IMR-90 (cell line): ENCODE measurements around the gene PJA1. TPM values are rescaled to one million over a fixed set of nuclear protein-coding genes. Genes with fewer than 3 reads are reported as not detected.

ENCODE experiments used
- ATAC-seq: fragments of 200-7000 bp; cut with Tn5 transposase; 2 replicates; pipeline ENCODE4 v1.9.1; 2020; ENCODE audit warnings: low read depth, mild to moderate bottlenecking, moderate library complexity
- BruUV-seq: library from RNA; stranded (reverse); fragments of 400-500 nt; replicated peaks from 2 replicates; lab custom pipeline; 2021; lab: Mats Ljungman, UMichigan
- CTCF ChIA-PET: fragments of 300-600 bp; formaldehyde crosslinking; extraction: SDS; loops from one replicate; lab custom pipeline; 2021; ENCODE audit warnings: antibody characterized with exemption; lab: Yijun Ruan, JAX
- POLR2A ChIA-PET: fragments of 300-600 bp; sonication (Branson Sonifier 250); formaldehyde crosslinking; loops from one replicate; lab custom pipeline; 2022; ENCODE audit warnings: antibody characterized with exemption; ENCODE audit not compliant: unreplicated experiment; lab: Charles Lee
- DNase-seq: peaks from one replicate; pipeline ENCODE4 v3.0.0; 2013
- H2AFZ ChIP-seq: replicated peaks from 2 replicates; pipeline ENCODE3; 2013; ENCODE audit warnings: low read length, mild to moderate bottlenecking; ENCODE audit not compliant: poor library complexity
- H2AK5ac ChIP-seq: 2 replicates; pipeline ENCODE4 v1.6.1; 2013; ENCODE audit warnings: low read depth, low read length, inconsistent platforms
- H2AK9ac ChIP-seq: replicated peaks from 2 replicates; pipeline ENCODE3; 2013; ENCODE audit warnings: mild to moderate bottlenecking, low read depth, low read length, moderate library complexity; ENCODE audit not compliant: poor library complexity
- H2BK120ac ChIP-seq: 2 replicates; pipeline ENCODE4 v1.6.1; 2013; ENCODE audit warnings: low read depth, low read length, inconsistent platforms
- H2BK15ac ChIP-seq: 3 replicates; pipeline ENCODE4 v1.6.1; 2013; ENCODE audit warnings: low read depth, low read length, inconsistent platforms
- H2BK20ac ChIP-seq: 2 replicates; pipeline ENCODE4 v1.6.1; 2013; ENCODE audit warnings: low read depth, mild to moderate bottlenecking, inconsistent platforms, low read length, moderate library complexity
- H2BK5ac ChIP-seq: 2 replicates; pipeline ENCODE4 v1.6.1; 2013; ENCODE audit warnings: mild to moderate bottlenecking, low read depth, low read length, inconsistent platforms; ENCODE audit not compliant: poor library complexity, severe bottlenecking
- H3K14ac ChIP-seq: replicated peaks from 2 replicates; pipeline ENCODE4 v1.6.1; 2013; ENCODE audit warnings: low read depth, low read length, inconsistent platforms
- H3K18ac ChIP-seq: 2 replicates; pipeline ENCODE4 v1.6.1; 2013; ENCODE audit warnings: low read depth, low read length, control low read depth
- H3K23ac ChIP-seq: 2 replicates; pipeline ENCODE4 v1.6.1; 2013; ENCODE audit warnings: low read depth, low read length, inconsistent platforms
- H3K27ac ChIP-seq: 2 replicates; pipeline ENCODE4 v1.5.1; 2013; ENCODE audit warnings: mild to moderate bottlenecking, control low read depth, low read length; ENCODE audit not compliant: insufficient read depth
- H3K27me3 ChIP-seq: 2 replicates; pipeline ENCODE4 v1.6.1; 2013; ENCODE audit warnings: low read length; ENCODE audit not compliant: control insufficient read depth, insufficient read depth
- H3K36me3 ChIP-seq: 2 replicates; pipeline ENCODE4 v1.6.1; 2013; ENCODE audit warnings: low read length, mixed read lengths; ENCODE audit not compliant: control insufficient read depth, insufficient read depth
- H3K4ac ChIP-seq: 2 replicates; pipeline ENCODE4 v1.6.1; 2013; ENCODE audit warnings: low read depth, low read length, inconsistent platforms
- H3K4me1 ChIP-seq: 2 replicates; pipeline ENCODE4 v1.6.1; 2013; ENCODE audit warnings: low read length, mixed read lengths; ENCODE audit not compliant: control insufficient read depth, insufficient read depth
- H3K4me2 ChIP-seq: 2 replicates; pipeline ENCODE4 v1.6.1; 2013; ENCODE audit warnings: low read depth, mild to moderate bottlenecking, control low read depth, low read length, moderate library complexity
- H3K4me3 ChIP-seq: 2 replicates; pipeline ENCODE4 v1.5.1; 2013; ENCODE audit warnings: low read depth, mild to moderate bottlenecking, control low read depth, low read length, moderate library complexity; ENCODE audit not compliant: insufficient read depth
- H3K56ac ChIP-seq: 2 replicates; pipeline ENCODE4 v1.6.1; 2013; ENCODE audit warnings: low read length, inconsistent platforms; ENCODE audit not compliant: insufficient read depth; ENCODE audit errors: extremely low read depth
- H3K79me1 ChIP-seq, 2 experiments: 2 replicates each; pipeline ENCODE4 v1.6.1; 2013; ENCODE audit warnings: low read length in 2 of 2, inconsistent platforms in 1 of 2, low read depth in 1 of 2
- H3K9ac ChIP-seq: 2 replicates; pipeline ENCODE4 v1.6.1; 2013; ENCODE audit warnings: low read depth, low read length, control low read depth
- H3K9me1 ChIP-seq: 2 replicates; pipeline ENCODE4 v1.6.1; 2013; ENCODE audit warnings: low read length, inconsistent platforms; ENCODE audit not compliant: insufficient read depth
- H3K9me3 ChIP-seq: 2 replicates; pipeline ENCODE4 v1.6.1; 2013; ENCODE audit warnings: low read length; ENCODE audit not compliant: control insufficient read depth, insufficient read depth
- H4K20me1 ChIP-seq: 2 replicates; pipeline ENCODE4 v1.6.1; 2013; ENCODE audit warnings: low read length, inconsistent platforms; ENCODE audit not compliant: insufficient read depth
- H4K5ac ChIP-seq: 2 replicates; pipeline ENCODE4 v1.6.1; 2013; ENCODE audit warnings: mild to moderate bottlenecking, low read depth, low read length, control low read depth
- H4K8ac ChIP-seq, 2 experiments: 2 replicates each; pipeline ENCODE4 v1.6.1; 2013; ENCODE audit warnings: low read depth in 2 of 2, low read length in 2 of 2, control low read depth in 1 of 2, inconsistent platforms in 1 of 2
- H4K91ac ChIP-seq: 2 replicates; pipeline ENCODE4 v1.6.1; 2013; ENCODE audit warnings: low read depth, low read length, inconsistent platforms; ENCODE audit not compliant: insufficient read depth
- BHLHE40 ChIP-seq: fragments of 150-350 bp; IDR thresholded peaks from 2 replicates; pipeline ENCODE4 v1.6.1; 2016; ENCODE audit warnings: mild to moderate bottlenecking, low read depth, low read length
- CEBPB ChIP-seq: IDR thresholded peaks from 2 replicates; pipeline ENCODE4 v1.6.1; 2012; ENCODE audit warnings: low read depth, low read length, improper control_type of control experiment
- CHD1 ChIP-seq: IDR thresholded peaks from 2 replicates; pipeline ENCODE4 v1.6.1; 2012; ENCODE audit warnings: low read depth, low read length, improper control_type of control experiment
- CTCF ChIP-seq: conservative IDR thresholded peaks from 2 replicates; pipeline ENCODE4 v1.5.1; 2012; ENCODE audit warnings: mild to moderate bottlenecking, low read depth, low read length, improper control_type of control experiment
- FOS ChIP-seq: fragments of 150-350 bp; IDR thresholded peaks from 2 replicates; pipeline ENCODE4 v1.6.1; 2016; ENCODE audit warnings: low read depth, low read length
- MAFK ChIP-seq: IDR thresholded peaks from 2 replicates; pipeline ENCODE4 v1.6.1; 2012; ENCODE audit warnings: low read depth, low read length, improper control_type of control experiment
- MAZ ChIP-seq: IDR thresholded peaks from 2 replicates; pipeline ENCODE4 v1.6.1; 2012; ENCODE audit warnings: low read depth, mild to moderate bottlenecking, low read length, improper control_type of control experiment, moderate library complexity, borderline replicate concordance
- MXI1 ChIP-seq: IDR thresholded peaks from 2 replicates; pipeline ENCODE4 v1.6.1; 2012; ENCODE audit warnings: low read depth, mild to moderate bottlenecking, low read length, moderate library complexity, borderline replicate concordance
- NFE2L2 ChIP-seq: fragments of 150-350 bp; IDR thresholded peaks from 2 replicates; pipeline ENCODE4 v1.6.1; 2016; ENCODE audit warnings: low read depth, mild to moderate bottlenecking, low read length
- POLR2A ChIP-seq: IDR thresholded peaks from 2 replicates; pipeline ENCODE4 v1.6.1; 2012; ENCODE audit warnings: mild to moderate bottlenecking, low read depth, low read length
- RAD21 ChIP-seq: IDR thresholded peaks from 2 replicates; pipeline ENCODE4 v1.6.1; 2012; ENCODE audit warnings: low read length, improper control_type of control experiment
- RCOR1 ChIP-seq: IDR thresholded peaks from 2 replicates; pipeline ENCODE4 v1.6.1; 2012; ENCODE audit warnings: mild to moderate bottlenecking, low read length, improper control_type of control experiment; ENCODE audit not compliant: insufficient replicate concordance
- RFX5 ChIP-seq: IDR thresholded peaks from 2 replicates; pipeline ENCODE4 v1.8.0; 2012; ENCODE audit warnings: low read depth, mild to moderate bottlenecking, low read length, moderate library complexity
- SMC3 ChIP-seq: fragments of 150-350 bp; IDR thresholded peaks from 2 replicates; pipeline ENCODE4 v1.6.1; 2016; ENCODE audit warnings: low read depth, mild to moderate bottlenecking, antibody characterized with exemption, low read length, moderate library complexity
- USF2 ChIP-seq: fragments of 150-350 bp; IDR thresholded peaks from 2 replicates; pipeline ENCODE4 v1.6.1; 2017; ENCODE audit warnings: mild to moderate bottlenecking, antibody characterized with exemption, low read length, low read depth
- WGBS, 2 experiments: methylation state at CpG; one replicate each; pipeline versions ENCODE4 v1.1.5 to v1.1.7; 2013; ENCODE audit warnings: missing lambda C conversion rate in 2 of 2; ENCODE audit not compliant: insufficient read length in 1 of 2; ENCODE audit errors: extremely low coverage in 2 of 2; 5-methylcytosine and 5-hydroxymethylcytosine counted together
- dilution Hi-C: fragments of 300-500 bp; cut with HindIII; formaldehyde crosslinking; loops from one replicate; pipeline ENCODE4 v1.14.3; 2018; ENCODE audit warnings: low sequenced_read_pairs; ENCODE audit not compliant: unreplicated experiment
- in situ Hi-C: fragments of 300-500 bp; cut with MboI; formaldehyde crosslinking; loops from 3 replicates; pipeline ENCODE4 v1.14.3; 2019; ENCODE audit warnings: low sequenced_read_pairs, inconsistent platforms, mixed read lengths
- intact Hi-C: fragments of 100-400 bp; cut with micrococcal nuclease; formaldehyde crosslinking; loops from 2 replicates; pipeline ENCODE4 v1.10.0; 2022
- polyA plus RNA-seq, 3 experiments: library from polyadenylated mRNA; depleted of rRNA; stranded (reverse); fragments of >200 nt; gene quantifications; 2 replicates each; pipeline ENCODE4 v1.2.3, GENCODE V29; 2012; ENCODE audit warnings: low replicate concordance in 1 of 3
- total RNA-seq: library from RNA; depleted of rRNA; stranded (reverse); fragments of >200 nt; gene quantifications from 2 replicates; pipeline ENCODE4 v1.2.3, GENCODE V29; 2012
- TF ChIP-seq, protein P1 (sequence below): fragments of 150-350 bp; IDR thresholded peaks from 2 replicates; pipeline ENCODE4 v1.6.1; 2016; ENCODE audit warnings: low read depth, mild to moderate bottlenecking, low read length, moderate library complexity, borderline replicate concordance

PJA1 gene
- total and polyA plus RNA-seq, 2 of the 4 experiments (the other 2 are of a cell fraction): 15.1 to 24.4 TPM

GRCh38 chrX:69149466-69150280 lies 15.6 kb downstream of the PJA1 start:
- Histone ChIP-seq H3K4me3 (no peak overlapping the region), H3K4me1 (no peaks in the 10 kb centered on the region), H3K14ac (no peak overlapping the region), H3K27ac (no peak overlapping the region), H3K9me3 (no peaks in the 10 kb centered on the region), H2AK9ac (no peak overlapping the region), H3K4ac (no peak overlapping the region), H2AFZ (no peak overlapping the region), H3K79me1 (no peaks in the 10 kb centered on the region), H2BK15ac (no peak overlapping the region), H3K9me1 (no peaks in the 10 kb centered on the region), H4K8ac (no peak overlapping the region), H2AK5ac (no peak overlapping the region), H3K18ac (no peak overlapping the region), H3K27me3 (peaks cover 20% of the 10 kb centered on the region), H4K91ac (no peak overlapping the region), H2BK120ac (no peak overlapping the region), H4K20me1 (no peaks in the 10 kb centered on the region), H3K23ac (no peak overlapping the region), H3K36me3 (no peaks in the 10 kb centered on the region), H3K4me2 (no peak overlapping the region), H4K5ac (no peak overlapping the region), H2BK20ac (no peak overlapping the region), H2BK5ac (no peak overlapping the region), H3K56ac (no peak overlapping the region), H3K9ac (no peak overlapping the region)
- ChIA-PET CTCF (no interaction called here), POLR2A (no interaction called here)
- no peak for DNase-seq
- intact Hi-C loops (no loop called here), dilution Hi-C loops (no loop called here), in situ Hi-C loops (no loop called here)
- 50% methylated on average over 2 of the region's 28 CpGs; no CpG with 5 or more reads in 1 of the 2 experiments for WGBS, 2 experiments
- no peak for TF ChIP-seq FOS
- no peak for TF ChIP-seq NFE2L2
- no peak for TF ChIP-seq RFX5
- no peak for TF ChIP-seq RAD21
- no peak for TF ChIP-seq USF2
- TF ChIP-seq RCOR1: no peak
- no peak for TF ChIP-seq CHD1
- TF ChIP-seq MAFK: no peak
- TF ChIP-seq POLR2A: no peak
- TF ChIP-seq CEBPB: no peak
- no peak for TF ChIP-seq MXI1
- TF ChIP-seq CTCF: no peak
- TF ChIP-seq SMC3: no peak
- TF ChIP-seq MAZ: no peak
- TF ChIP-seq, protein P1, sequence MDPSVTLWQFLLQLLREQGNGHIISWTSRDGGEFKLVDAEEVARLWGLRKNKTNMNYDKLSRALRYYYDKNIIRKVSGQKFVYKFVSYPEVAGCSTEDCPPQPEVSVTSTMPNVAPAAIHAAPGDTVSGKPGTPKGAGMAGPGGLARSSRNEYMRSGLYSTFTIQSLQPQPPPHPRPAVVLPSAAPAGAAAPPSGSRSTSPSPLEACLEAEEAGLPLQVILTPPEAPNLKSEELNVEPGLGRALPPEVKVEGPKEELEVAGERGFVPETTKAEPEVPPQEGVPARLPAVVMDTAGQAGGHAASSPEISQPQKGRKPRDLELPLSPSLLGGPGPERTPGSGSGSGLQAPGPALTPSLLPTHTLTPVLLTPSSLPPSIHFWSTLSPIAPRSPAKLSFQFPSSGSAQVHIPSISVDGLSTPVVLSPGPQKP: no peak
- TF ChIP-seq BHLHE40: no peak
- ATAC-seq: no peak
- BruUV-seq: no TSS peak
